Stimulated activated CD4-positive, alpha-beta T cell treated with anti-CD3 and anti-CD28 coated beads, Interleukin-12 subunit alpha, Interleukin-12 subunit beta, amount 100 ng/mL, for 48 hours (primary cell): ENCODE results near the gene BLTP2.
"Not testable (repeated sequence)": the region's sequence is repeated elsewhere in the genome, so short reads cannot be mapped to it uniquely, and the experiment has no call there.

ENCODE experiments used
- DNase-seq, 3 donors: peaks; one replicate each; pipeline ENCODE4 v3.0.0-alpha.2; 2020; ENCODE audit warnings: low read depth in 2 of 3, low spot score in 1 of 3

The BLTP2 gene

DNA sequence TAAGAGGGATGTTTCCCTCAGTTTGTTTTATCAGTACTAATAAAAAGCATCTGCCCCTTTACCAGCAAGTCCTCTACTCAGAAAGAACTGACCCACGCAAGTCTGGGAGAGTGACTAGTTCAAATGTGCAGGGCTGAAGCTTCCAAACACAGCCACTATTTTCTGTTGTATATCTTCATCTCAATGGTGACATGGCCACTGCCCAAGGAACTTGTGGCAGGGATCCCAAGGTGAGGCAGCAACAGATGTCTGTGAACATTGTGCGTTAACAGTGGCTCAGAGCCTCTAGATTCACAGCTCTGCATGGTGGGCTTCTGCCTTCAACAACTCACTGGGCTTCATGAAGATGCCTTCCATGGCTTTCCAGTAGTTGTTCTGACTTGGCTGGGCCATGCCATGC is 3.7 kb upstream of the BLTP2 start:
- no peak for DNase-seq

DNA sequence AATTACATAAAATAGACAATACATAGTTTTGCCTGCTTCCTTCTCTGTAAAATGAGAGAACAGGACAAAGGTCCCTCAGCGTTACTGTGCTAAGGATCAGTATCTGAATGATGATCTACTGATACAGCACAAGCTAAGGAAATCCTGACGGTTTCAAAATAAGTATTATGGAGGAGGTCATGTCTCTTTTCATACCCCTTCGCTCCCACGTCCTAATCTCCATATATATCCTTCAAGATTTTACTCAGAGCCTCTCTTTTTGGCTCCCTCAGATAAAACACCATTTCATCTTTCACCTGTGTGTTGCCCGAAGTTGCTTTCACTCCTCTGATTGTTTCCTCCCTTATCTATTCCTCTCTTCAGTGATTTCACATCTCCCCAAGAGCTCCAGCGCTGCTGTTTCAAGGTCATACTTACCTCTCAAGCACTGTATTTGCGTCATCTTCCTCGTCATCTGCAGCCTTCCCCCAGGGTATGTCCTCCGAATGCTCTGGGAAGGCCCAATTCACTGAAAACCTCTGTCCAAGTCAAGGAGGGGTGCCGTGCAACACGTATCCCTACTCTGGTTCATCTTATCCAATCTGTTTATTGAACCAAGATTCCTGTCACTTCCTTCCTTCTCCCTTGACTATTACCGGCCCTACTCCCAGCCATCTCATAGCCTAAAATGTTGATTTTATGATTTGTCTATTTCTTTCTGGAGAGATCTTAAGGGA is 1.2 kb upstream of the BLTP2 start:
- DNase-seq, result no peak

DNA sequence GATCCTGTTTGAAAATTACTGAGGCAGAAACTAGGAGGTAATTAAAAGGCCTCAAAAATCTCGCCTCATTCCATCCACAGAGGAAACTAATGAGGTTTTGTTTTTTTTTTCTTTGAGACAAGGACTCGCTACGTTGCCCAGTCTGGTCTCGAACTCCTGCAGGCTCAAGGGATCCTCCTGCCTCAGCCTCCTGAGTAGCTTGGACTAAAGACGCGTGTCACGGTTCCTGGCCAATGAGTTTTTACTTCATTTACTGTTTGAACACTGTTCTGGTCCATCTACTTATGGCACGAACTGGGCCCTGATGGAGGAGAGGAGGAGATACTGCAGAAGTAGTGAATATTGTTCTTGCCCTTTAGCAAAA is 600 bp upstream of the BLTP2 start:
- DNase-seq, result no peak

DNA sequence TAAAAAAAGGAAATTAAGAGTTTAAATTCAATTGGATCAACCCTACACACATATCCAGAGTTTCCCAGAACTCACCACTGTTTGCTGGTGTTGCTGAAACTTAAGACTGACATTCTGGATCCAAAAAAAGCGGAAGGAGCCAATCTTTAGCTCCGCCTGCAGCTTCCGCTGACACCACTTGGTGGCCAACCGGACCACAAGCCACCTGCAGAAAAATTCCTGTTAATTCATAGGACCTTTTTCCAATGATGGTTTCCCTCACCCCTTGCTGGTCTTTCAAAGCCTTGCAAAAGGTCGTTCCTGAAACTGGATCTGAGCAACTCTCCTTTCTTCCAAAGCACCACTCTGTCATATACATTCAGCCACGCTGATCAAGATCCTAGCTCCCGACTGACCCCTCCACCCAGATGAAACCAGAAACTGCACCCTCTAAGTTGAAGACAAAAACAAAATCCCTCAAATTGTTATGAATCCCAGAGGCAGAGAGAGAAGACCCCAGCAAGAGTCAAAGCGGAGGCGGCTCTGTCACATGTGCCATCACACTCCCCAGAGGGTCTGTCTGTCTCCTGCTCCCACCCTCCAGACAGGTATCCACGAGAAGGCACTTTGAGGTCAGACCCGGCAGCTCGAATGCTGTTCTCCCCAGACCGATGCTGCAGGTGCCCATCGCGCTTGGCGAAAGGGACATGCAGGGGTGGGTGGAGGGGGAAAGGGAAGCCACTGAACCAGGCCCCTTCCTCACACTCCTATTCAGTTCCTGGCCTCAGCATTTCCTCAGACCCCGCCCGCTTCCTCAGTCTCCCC is 773 bp downstream of the BLTP2 start:
- peak in 1 of 3 donors; percentile 21 for DNase-seq

DNA sequence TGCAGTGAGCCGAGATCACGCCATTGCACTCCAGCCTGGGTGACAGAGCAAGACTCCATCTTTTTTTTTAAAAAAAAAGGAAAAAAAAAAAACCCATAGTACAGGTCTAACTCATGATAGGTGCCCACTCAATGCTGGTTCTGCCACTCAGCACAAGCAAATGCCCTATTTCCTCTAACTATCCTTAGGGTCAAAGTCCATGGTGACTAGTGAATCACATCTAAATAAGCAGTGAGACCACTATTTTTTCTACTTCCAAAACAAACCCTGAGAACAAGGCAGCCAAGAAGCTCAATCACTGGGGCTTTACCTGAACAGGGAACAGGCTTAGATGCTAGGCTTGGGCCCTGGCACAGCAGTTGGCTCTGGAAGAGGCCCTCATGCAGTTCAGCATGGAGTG is 3.4 kb downstream of the BLTP2 start:
- no peak for DNase-seq

DNA sequence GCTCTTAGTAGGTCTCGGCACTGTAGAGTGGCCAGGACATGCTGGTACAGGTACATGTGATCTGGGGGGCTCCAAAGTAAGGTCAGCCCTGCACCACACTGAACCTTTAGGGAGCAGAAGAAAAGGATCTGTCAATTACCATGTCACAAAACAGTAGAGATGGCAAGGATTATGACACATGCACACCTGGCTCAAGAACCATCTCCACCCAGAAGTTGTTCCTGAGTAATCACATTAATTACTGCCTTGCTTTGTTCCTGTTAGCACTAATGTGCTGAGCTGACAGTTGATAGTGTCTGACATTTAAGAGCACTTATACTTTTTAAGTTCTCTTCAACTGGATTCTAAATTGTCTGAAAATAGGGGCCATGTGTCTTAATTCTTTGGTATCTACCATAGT is 9.5 kb downstream of the BLTP2 start:
- no peak for DNase-seq

DNA sequence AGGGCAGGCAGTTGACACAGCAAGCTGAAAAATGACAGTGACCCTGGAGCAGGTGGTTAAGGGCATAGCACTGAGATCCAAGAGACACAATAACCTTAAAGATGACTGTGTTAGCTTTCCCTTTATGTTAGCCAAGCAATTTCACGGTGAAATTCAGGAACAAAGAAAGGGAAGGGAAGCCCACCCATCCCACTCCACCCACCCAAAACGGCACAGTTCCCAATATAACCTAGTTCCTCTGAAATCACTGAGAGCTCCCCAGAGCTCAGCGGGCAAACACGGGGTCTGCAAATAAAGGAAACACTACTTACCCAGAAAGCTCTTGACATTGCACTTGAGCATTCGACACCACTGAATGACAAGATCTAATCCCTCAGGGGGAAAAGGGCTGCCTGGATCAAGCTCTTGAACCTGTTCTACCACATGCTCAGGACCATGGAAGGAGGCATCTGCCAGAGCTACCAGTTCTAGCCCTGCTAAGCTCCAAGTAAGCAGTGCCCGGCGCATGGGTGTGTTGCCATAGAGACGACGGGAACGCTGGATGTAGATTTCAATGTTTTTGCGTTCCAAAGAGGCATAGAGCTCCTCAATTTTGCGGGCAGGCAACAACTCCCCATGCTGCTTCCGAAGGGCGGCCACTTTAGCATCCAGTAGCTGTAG is 10.6 kb downstream of the BLTP2 start:
- no peak for DNase-seq

DNA sequence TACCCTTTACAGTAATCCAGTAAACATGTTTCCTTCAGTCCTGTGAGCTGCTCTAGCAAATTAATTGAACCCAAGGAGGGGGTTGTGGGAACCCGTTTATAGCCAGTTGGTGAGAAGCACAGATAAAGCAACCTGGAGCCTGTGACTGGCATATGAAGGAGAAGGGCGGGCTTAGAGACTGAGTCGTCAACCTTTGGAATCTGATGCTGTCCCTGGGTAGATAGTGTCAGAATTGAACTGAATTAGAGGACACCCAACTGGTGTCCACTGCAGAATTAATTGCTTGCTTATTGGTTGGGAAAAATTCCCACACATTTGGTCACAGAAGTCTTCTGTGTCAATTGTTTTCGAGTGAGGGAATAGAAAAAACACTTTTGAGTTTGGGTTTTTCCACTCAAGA is 18.1 kb downstream of the BLTP2 start:
- DNase-seq, result no peak

DNA sequence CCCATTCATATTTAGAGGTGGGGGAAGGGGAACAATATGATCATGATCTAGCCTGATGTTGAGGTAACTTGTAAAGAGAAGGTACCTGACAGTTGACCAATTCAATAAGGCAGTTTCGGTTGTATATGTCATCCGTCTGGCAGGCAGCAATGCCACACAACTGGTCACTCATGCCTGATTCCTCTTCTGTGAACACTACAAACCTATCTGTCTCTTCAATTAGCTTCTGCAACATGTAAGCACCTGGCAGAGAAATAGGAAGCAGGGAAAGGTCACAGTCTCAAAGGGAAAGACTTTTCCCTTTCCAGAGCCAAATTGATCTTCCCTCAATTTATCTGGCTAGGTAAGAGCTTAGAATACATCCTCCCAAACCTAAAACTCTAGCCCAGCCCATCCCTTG is 20.8 kb downstream of the BLTP2 start:
- DNase-seq, result no peak

DNA sequence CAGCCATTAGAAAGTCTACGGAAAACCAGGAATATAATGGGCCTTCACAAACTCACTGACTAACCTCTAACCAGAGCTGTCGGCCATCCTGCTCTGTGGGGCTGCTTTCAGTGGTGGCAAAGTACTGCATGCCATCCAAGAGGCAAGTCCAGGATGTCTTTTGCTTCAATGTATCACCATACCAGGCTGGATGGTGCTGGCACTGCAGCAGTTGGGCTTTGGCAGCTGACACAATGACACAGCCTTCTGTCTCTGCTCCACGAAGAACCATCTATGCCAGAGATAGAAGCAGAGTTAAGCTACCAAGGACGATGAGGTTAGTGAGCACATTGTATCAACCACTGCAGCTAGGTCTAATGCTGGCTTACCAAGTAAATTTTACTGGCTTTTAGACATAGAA is 21.3 kb downstream of the BLTP2 start:
- DNase-seq, result no peak

DNA sequence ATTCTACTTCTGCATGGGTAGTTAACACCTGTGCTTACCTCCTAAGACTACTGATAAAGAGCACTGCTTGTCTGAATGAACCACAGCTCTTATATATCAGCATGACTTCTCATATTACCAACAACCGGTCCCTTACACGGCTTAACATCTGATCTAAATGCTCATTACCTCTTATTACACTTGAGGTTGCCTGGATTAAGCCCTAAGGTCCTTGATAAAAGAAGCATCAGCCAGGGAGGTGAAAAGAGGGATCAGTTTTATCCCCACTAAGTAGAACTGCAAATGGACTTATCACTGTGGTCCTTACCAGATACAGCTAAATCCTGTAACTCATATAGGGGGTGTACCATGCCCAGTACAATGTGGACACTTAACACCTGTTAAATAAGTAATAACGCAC is 22.8 kb downstream of the BLTP2 start:
- DNase-seq, result no peak

DNA sequence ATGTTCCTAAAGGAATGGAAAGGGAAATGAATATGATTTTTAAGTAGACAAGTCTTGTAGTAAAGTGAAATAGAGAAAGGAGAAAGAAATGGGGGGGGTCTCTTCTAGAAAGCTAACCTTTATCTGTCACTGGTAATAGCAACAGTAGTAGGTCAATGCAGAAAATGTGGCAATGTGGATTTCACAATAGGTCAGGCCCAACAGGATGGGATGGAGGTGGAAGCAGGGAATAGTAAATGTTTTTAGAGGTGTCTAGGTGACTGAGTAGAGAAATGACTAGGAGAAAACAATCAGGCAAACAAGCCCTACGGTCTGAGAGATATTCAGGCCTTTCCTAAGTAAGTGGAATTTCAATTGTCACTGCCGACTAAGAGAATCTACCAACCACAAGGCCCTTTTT is 24.9 kb downstream of the BLTP2 start:
- DNase-seq, result no peak

DNA sequence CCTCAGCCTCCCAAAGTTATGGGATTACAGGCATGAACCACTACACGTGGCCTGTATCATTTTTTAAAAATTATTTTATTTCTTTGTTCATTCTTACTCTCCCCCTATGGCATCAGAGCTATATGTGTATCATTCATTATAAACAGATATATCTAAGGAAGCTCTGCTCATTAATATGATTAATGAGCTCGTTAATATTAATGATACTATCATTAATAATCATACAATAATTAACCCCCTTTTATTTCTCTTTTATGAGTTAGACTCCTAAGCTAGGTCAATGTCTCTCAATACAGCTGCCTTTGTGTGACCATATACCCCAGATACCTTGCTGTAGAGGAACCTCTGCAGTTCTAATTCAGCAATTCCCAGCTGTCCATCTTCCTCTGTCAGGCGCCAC is 26.5 kb downstream of the BLTP2 start:
- DNase-seq, result no peak

DNA sequence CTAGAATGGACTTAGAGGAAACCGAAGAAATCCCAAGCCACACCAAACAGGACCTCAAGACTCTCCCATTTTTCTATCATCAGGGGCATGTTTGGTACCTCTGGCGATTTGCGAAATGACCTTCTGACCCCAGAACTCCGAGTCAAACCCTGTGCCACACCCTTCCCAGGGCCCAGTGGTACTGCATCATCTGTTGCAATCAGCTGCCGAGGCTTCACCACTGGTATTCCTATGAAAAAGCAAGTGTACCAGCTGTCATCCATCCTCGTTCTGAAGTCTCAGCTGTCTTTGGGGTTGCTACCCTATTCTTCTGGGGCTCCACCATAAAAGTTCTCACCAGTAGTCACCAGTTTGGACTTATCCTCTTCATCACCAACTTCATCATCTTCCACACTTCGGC is 28.7 kb downstream of the BLTP2 start:
- DNase-seq, result no peak

DNA sequence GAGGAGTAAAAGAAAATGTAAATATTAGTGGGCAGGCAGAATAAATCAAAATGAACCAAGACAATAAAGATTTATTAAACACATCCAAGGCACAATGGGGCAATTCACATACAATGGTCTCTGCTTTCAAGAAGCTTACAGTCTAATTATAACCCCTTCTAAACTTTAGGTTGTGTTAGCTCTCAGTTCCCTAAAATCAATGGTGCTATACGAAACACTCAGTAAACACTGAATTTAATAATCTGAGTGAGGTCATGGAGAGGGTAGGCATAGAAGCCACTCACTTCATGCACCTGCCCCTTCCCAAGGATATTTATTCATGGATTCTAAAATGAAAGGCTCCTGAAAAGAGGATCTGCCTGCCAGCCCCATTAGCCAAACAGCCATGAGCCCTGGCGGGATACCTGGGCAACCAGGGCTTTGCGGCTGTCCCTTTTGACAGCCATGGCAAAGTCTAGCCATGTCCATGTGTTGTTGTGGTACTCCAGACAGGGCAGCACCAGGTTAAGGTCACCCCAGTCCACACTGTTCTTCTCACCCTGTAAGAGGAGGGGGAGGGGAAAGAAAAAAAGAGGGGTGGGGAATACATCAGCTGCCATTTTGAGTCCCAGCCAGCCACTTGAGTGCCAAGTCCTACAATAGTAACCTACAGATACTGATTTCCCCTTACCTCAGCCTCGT is 29.6 kb downstream of the BLTP2 start:
- DNase-seq, result no peak

DNA sequence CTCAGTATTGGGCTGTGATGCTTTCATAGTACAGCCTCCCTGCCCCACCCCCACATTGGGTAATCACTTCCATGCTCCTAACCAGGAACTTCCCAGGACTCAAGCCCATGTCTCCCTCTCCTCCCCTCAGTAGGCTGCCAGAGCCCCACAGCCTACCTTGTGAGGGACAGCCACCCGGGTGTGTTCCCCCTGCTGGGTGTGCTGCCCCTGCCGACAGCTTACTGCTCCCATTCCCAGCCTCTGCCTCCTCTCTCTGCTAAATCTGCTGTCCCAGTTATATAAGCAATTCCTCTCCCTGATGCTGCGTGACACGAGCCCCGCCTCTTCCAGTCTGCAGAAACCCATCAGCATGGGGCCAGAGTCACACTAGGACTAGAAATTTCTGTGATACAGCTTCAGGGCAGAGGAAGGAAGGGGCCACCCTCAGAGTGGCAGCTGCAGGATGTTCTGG is 31.0 kb downstream of the BLTP2 start, which contains the start of gene RSKR:
Gene RSKR, minus strand, starts transcription at position 255 of the 451 bp plus-strand sequence. Its CDS starts 24 bp downstream, at position 231.
- no peak for DNase-seq

DNA sequence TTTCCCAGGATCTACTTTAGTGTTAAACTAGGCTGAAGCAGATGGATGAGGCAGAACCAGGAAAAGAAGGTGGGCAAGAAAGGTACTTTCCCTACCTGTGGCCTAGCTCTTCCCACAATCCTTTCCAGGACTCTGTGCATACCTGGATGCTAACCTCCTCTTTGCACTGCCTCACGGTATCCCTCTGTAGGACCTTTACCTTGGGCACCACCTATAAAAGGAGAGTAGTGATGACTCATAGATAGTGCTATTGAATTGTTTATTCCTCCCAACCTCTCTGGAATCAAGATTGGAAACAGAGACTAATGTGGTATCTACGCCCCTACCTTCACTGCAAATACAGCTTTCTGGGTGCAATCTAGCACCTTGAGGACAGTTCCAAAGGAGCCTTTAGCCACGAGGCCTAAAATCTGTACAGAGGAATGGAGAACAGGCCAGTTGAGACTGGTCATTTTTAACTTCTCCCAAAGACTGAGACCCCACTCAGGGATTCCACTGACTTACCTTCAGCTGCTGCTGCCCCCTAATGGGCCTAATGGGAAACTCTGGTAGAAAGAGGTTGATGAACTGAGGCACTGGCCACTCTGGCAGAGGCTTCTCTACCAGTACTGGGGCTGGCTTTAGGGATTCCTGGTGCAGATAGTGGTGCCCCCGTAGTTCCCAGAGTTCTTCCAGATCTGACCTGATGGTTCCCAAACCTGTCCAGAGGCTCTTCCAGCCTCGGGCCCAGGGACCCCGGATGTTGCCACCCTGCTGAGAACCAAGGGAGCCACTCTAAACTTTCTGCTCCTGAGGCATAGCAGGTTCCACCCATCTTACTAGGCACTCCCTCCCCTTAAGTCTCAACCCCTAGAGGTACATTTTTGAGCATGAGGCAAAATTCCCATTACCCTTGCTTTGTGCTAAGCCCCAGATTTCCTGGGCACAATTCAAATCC is 31.8 kb downstream of the BLTP2 start:
- peak in 1 of 3 donors; percentile 12 for DNase-seq

DNA sequence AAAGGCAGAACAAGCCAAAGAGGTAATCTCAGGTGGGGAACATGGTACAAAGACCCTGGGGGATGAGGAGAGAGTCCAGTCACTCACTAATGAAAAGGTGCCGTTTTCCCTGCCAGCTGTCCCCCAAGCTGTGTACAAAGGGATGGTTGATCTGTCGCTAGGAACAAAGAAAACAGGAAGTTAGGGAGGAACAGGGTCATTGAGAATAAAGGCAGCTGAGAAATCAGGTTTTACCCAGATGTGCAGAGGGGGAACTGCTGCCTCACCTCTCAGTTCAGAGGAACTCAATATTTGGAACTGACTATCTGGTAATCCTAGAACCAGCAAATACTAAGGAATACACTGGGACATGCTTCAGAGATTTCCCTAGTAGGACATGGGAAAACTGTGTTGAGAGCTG is 32.4 kb downstream of the BLTP2 start:
- DNase-seq, result no peak

DNA sequence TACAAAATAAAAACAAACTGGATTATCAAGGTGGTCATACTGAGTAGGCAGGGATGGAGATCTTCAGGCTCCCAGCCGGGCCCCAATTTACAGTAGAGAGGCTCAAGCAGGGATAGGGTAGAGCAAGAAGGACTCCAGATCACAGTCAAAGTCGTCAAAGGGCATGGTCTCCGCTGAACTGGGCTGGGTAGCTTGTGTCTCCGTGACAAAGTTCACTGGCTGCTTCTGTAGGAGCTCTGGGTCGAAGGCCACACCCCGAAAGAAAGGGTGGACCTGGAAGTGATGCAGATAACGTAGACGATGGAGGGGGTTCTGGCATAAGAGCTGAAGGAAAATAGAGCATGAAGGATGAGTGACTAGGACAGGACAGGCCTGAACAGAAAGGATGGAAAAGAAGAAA is 34.6 kb downstream of the BLTP2 start:
- DNase-seq, result no peak

DNA sequence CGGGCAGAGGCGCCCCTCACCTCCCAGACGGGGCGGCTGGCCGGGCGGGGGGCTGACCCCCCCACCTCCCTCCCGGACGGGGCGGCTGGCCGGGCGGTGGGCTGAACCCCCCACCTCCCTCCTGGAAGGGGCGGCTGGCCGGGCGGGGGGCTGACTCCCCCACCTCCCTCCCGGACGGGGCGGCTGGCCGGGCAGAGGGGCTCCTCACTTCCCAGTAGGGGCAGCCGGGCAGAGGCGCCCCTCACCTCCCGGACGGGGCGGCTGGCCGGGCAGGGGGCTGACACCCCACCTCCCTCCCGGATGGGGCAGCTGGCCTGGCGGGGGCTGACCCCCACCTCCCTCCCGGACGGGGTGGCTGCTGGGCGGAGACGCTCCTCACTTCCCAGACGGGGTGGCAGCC is 40.9 kb downstream of the BLTP2 start:
- not testable (repeated sequence) for DNase-seq
